ENCODE data around the gene CCT7.

The CCT7 gene

GRCh38 chr2:73294239-73294638 is 60.1 kb downstream of the CCT7 start:
- no peak for DNase-seq (ENCODE audit: low read depth)

- peak; percentile 35 for DNase-seq (ENCODE audit: low read depth)
Measured at GRCh38 chr2:73295751-73296400, 61.8 kb downstream of the CCT7 start.

- DNase-seq (ENCODE audit: low read depth): no peak
Measured at GRCh38 chr2:73297151-73297559, 63.0 kb downstream of the CCT7 start.

GRCh38 chr2:73297586-73297985 is 63.5 kb downstream of the CCT7 start:
- DNase-seq (ENCODE audit: low read depth): no peak

- DNase-seq (ENCODE audit: low read depth): no peak
Measured at GRCh38 chr2:73300926-73301325, 66.8 kb downstream of the CCT7 start.

GRCh38 chr2:73301636-73302035 is 67.5 kb downstream of the CCT7 start:
- no peak for DNase-seq (ENCODE audit: low read depth)
